Activated CD8-positive, alpha-beta T cell treated with anti-CD3 and anti-CD28 coated beads, Interleukin-2, amount 10 ng/mL, durations not matched to agents 7 days and 5 days (primary cell): ENCODE measurements around the gene PCDHB11. TPM values are rescaled to one million over a fixed set of nuclear protein-coding genes. Genes with fewer than 3 reads are reported as not detected.
A peak's percentile ranks its signal among the peaks of the same experiment; 100 is the strongest.
"Not testable (repeated sequence)": the region's sequence is repeated elsewhere in the genome, so short reads cannot be mapped to it uniquely, and the experiment has no call there.

Experiments used
- ATAC-seq: fragments of 150-1000 bp; cut with Tn5 transposase; one replicate; pipeline ENCODE4 v1.10.0; 2021; ENCODE audit warnings: moderate library complexity
- CTCF ChIA-PET: fragments of 350-600 bp; sonication (Branson Sonifier 250); formaldehyde crosslinking; loops from one replicate; lab custom pipeline; 2021; ENCODE audit warnings: antibody characterized with exemption; lab: Charles Lee
- POLR2A ChIA-PET: fragments of 350-600 bp; sonication (Branson Sonifier 250); formaldehyde crosslinking; loops from one replicate; lab custom pipeline; 2021; ENCODE audit warnings: antibody characterized with exemption; lab: Charles Lee
- DNase-seq: peaks from one replicate; pipeline ENCODE4 v3.0.0-alpha.2; 2020
- H3K27ac Mint-ChIP-seq: one replicate; pipeline ENCODE4 v1.8.0; 2021; ENCODE audit warnings: mild to moderate bottlenecking, mixed read lengths
- H3K27me3 Mint-ChIP-seq: one replicate; pipeline ENCODE4 v1.8.0; 2021; ENCODE audit warnings: low read depth, mixed read lengths
- H3K36me3 Mint-ChIP-seq: one replicate; pipeline ENCODE4 v1.8.0; 2021; ENCODE audit warnings: low read depth, mixed read lengths
- H3K4me1 Mint-ChIP-seq: one replicate; pipeline ENCODE4 v1.8.0; 2021; ENCODE audit warnings: low read depth, mixed read lengths
- H3K4me3 Mint-ChIP-seq: one replicate; pipeline ENCODE4 v1.8.0; 2021; ENCODE audit warnings: mild to moderate bottlenecking, mixed read lengths
- H3K9me3 Mint-ChIP-seq: one replicate; pipeline ENCODE4 v1.8.0; 2022; ENCODE audit warnings: mixed read lengths; ENCODE audit not compliant: insufficient read depth
- total RNA-seq, 2 experiments: library from RNA; stranded (reverse); gene quantifications; one replicate each; pipeline ENCODE4 v1.2.3, GENCODE V29; 2021

PCDHB11 gene
- not detected for total RNA-seq

DNA sequence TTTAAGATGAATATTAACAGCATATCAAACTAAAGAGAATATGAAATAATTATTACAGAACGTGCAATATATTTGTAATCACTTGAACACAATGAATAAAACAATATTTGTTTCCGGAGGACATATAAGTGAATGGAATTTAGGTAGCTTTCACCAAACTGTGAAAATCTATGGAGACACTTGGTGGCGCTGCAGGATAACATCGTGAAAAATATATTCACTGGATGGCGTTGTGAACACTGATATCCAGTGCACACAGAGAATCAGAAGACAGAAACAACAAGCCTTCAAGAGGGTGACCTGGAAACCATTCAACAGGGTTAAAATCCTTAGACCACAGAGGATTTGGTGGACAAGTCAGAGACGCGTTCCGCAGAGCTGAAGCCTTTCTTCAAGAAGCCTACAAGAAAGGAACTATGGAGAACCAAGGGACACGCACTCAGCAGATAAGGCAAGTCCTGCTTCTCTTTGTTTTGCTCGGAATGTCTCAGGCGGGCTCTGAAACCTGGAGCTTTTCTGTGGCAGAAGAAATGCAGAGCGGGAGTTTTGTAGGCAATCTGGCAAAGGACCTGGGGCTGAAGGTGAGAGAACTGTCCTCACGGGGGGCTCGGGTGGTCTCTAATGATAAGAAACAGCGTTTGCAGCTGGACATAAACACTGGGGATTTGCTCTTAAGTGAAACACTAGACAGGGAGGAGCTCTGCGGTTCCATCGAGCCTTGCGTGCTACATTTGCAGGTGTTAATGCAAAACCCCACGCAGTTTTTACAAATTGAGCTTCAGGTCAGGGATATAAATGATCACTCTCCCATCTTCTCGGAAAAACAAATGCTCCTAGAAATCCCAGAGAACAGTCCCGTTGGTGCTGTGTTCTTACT lies at the start of gene PCDHB11:
TSS of gene PCDHB11 (plus strand) at position 269 of the 877 bp plus-strand sequence. CDS start at position 417, 148 bp downstream.
- ChIA-PET CTCF (interaction anchor here (1.5 kb wide), 1 partner anchor 34 kb away, joined by 3 read pairs; no protein-coding TSS in a partner anchor), POLR2A (no interaction called here)
- no peaks in the 10 kb centered on the region for H3K27me3 Mint-ChIP-seq
- H3K36me3 Mint-ChIP-seq, result no peaks in the 10 kb centered on the region
- H3K4me1 Mint-ChIP-seq, result no peaks in the 10 kb centered on the region
- no peak within 1 kb of the TSS for H3K4me3 Mint-ChIP-seq
- H3K27ac Mint-ChIP-seq, result no peak within 1 kb of the TSS
- ATAC-seq (no peak), DNase-seq (no peak)
- H3K9me3 Mint-ChIP-seq, result peaks cover 17% of the 10 kb centered on the region

DNA sequence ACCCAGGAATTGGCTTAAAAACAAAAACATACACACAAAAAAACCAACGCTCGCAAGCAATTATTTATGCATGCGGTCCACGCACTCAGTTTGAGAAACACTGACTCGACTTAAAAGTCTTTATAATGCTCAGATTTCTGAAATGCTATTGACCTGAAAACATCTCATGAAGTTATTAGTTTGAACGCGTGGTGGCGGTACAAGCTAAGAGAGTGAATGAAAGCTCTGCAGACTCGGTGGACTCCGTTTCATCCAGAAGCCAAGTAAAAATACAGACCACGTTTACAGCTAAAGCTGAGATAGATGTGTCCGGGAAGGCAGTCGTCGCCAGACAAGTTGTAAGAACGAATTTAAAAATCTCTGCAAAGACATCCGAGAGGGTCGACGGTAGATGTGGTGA lies 49.6 kb upstream of the PCDHB11 start, which contains the start of gene PCDHB6:
TSS of gene PCDHB6 (plus strand) at position 246 of the 400 bp plus-strand sequence. CDS start 201 bp downstream, outside the sequence.
- Mint-ChIP-seq H3K9me3 (peaks cover 16% of the 10 kb centered on the region), H3K27ac (no peak within 1 kb of the TSS), H3K36me3 (peaks cover 5% of the 10 kb centered on the region), H3K4me3 (no peak within 1 kb of the TSS), H3K4me1 (no peaks in the 10 kb centered on the region), H3K27me3 (no peaks in the 10 kb centered on the region)
- POLR2A ChIA-PET, result no interaction called here
- CTCF ChIA-PET, result no interaction called here
- DNase-seq, result no peak
- ATAC-seq, result no peak

DNA sequence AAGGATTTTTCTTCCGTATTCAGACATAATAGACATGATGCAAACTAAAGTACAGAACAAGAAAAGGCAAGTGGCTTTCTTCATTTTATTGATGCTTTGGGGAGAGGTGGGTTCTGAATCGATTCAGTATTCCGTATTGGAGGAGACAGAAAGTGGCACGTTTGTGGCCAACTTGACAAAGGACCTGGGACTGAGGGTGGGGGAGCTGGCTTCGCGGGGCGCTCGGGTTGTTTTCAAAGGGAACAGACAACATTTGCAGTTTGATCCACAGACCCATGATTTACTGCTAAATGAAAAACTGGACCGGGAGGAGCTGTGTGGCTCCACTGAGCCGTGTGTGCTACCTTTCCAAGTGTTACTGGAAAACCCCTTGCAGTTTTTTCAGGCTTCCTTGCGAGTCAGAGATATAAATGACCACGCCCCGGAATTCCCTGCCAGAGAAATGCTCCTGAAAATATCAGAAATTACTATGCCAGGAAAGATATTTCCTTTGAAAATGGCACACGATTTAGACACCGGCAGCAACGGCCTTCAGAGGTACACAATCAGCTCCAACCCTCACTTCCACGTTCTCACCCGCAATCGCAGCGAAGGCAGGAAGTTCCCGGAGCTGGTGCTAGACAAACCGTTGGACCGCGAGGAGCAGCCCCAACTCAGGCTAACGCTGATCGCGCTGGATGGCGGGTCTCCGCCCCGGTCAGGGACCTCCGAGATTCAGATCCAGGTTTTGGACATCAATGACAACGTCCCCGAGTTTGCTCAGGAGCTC lies 49.0 kb upstream of the PCDHB11 start:
- H3K4me3 Mint-ChIP-seq, result no peak overlapping the region
- H3K4me1 Mint-ChIP-seq, result no peaks in the 10 kb centered on the region
- peaks cover 16% of the 10 kb centered on the region for H3K9me3 Mint-ChIP-seq
- ATAC-seq (no peak), DNase-seq (no peak)
- no peak overlapping the region for H3K27ac Mint-ChIP-seq
- peaks cover 5% of the 10 kb centered on the region for H3K36me3 Mint-ChIP-seq
- no peaks in the 10 kb centered on the region for H3K27me3 Mint-ChIP-seq
- CTCF ChIA-PET, result no interaction called here
- POLR2A ChIA-PET, result no interaction called here

DNA sequence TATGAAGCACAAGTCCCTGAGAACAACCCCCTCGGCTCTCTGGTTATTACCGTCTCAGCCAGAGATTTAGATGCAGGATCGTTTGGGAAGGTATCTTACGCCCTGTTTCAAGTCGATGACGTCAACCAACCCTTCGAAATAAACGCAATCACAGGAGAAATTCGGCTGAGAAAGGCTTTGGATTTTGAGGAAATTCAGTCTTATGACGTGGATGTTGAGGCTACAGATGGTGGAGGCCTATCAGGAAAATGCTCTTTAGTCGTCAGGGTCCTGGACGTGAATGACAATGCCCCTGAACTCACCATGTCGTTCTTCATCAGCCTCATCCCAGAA lies 48.5 kb upstream of the PCDHB11 start:
- Mint-ChIP-seq H3K36me3 (peaks cover 5% of the 10 kb centered on the region), H3K4me1 (no peaks in the 10 kb centered on the region), H3K9me3 (peaks cover 18% of the 10 kb centered on the region), H3K27me3 (peaks cover under 1% of the 10 kb centered on the region), H3K27ac (no peak overlapping the region), H3K4me3 (no peak overlapping the region)
- DNase-seq (no peak), ATAC-seq (no peak)
- ChIA-PET CTCF (no interaction called here), POLR2A (no interaction called here)

DNA sequence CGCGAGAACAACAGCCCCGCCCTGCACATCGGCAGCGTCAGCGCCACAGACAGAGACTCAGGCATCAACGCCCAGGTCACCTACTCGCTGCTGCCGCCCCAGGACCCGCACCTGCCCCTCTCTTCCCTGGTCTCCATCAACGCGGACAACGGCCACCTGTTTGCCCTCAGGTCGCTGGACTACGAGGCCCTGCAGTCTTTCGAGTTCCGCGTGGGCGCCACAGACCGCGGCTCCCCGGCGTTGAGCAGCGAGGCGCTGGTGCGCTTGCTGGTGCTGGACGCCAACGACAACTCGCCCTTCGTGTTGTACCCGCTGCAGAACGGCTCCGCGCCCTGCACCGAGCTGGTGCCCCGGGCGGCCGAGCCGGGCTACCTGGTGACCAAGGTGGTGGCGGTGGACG lies 47.8 kb upstream of the PCDHB11 start:
- H3K4me3 Mint-ChIP-seq, H3K27me3 Mint-ChIP-seq, CTCF ChIA-PET, ATAC-seq, H3K4me1 Mint-ChIP-seq, DNase-seq, H3K36me3 Mint-ChIP-seq, POLR2A ChIA-PET: not testable (repeated sequence)
- Mint-ChIP-seq H3K9me3 (peaks cover 25% of the 10 kb centered on the region), H3K27ac (peak overlapping the region; percentile 55)

DNA sequence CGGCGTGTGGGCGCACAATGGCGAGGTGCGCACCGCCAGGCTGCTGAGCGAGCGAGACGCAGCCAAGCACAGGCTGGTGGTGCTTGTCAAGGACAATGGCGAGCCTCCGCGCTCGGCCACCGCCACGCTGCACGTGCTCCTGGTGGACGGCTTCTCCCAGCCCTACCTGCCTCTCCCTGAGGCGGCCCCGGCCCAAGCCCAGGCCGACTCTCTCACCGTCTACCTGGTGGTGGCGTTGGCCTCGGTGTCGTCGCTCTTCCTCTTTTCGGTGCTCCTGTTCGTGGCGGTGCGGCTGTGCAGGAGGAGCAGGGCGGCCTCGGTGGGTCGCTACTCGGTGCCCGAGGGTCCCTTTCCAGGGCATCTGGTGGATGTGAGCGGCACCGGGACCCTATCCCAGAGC lies 47.3 kb upstream of the PCDHB11 start:
- H3K27me3 Mint-ChIP-seq, POLR2A ChIA-PET, ATAC-seq, H3K4me1 Mint-ChIP-seq, H3K4me3 Mint-ChIP-seq, CTCF ChIA-PET, DNase-seq, H3K36me3 Mint-ChIP-seq, H3K27ac Mint-ChIP-seq: not testable (repeated sequence)
- peaks cover 30% of the 10 kb centered on the region for H3K9me3 Mint-ChIP-seq

DNA sequence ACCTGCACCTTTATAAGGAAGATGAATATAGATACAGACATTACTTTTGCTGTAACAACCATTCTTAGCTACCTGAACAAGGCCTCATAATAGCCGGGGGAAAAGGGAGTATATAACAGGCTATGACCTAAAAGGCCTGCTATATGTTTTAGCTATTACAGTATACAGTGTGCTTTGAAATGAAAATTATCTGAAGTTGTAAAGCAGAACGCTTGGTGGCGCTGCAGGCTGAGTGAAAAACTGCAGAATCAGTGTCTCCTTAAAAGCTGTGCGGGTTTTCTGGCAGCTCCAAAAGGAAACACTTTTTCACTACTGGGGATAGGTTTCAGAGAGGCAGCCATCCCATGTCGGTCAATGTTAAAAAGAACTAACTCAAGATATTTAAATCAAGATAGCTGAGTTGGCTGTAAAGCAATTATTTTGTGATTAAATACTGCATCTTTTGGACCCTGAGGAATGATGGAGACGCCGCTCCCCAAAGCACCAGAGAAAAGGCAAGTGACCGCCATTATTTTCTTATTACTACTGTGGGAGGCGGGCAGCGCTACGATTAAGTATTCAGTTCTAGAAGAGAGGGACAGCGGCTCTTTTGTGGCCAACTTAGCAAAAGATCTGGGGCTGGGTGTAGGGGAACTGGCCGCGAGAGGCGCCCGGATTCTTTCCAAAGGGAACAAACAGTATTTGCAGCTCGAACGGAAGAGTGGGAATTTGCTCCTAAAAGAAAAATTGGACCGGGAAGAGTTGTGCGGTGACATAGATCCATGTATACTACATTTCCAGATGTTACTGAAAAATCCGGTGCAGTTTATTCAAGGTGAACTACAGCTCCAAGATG lies 43.7 kb upstream of the PCDHB11 start:
- POLR2A ChIA-PET, result no interaction called here
- ATAC-seq (no peak), DNase-seq (no peak)
- Mint-ChIP-seq H3K9me3 (peaks cover 36% of the 10 kb centered on the region), H3K4me1 (no peaks in the 10 kb centered on the region), H3K27ac (no peak overlapping the region), H3K4me3 (no peak overlapping the region), H3K36me3 (peaks cover 5% of the 10 kb centered on the region), H3K27me3 (peaks cover 3% of the 10 kb centered on the region)
- CTCF ChIA-PET, result no interaction called here

DNA sequence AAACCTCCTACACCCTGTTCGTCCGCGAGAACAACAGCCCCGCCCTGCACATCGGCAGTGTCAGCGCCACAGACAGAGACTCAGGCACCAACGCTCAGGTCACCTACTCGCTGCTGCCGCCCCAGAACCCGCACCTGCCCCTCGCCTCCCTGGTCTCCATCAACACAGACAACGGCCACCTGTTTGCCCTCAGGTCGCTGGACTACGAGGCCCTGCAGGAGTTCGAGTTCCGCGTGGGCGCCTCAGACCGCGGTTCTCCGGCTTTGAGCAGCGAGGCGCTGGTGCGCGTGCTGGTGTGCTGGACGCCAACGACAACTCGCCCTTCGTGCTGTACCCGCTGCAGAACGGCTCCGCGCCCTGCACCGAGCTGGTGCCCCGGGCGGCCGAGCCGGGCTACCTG lies 42.1 kb upstream of the PCDHB11 start:
- H3K36me3 Mint-ChIP-seq, ATAC-seq, H3K27ac Mint-ChIP-seq, H3K4me1 Mint-ChIP-seq, DNase-seq, H3K4me3 Mint-ChIP-seq, POLR2A ChIA-PET, CTCF ChIA-PET, H3K27me3 Mint-ChIP-seq: not testable (repeated sequence)
- H3K9me3 Mint-ChIP-seq, result peaks cover 29% of the 10 kb centered on the region

DNA sequence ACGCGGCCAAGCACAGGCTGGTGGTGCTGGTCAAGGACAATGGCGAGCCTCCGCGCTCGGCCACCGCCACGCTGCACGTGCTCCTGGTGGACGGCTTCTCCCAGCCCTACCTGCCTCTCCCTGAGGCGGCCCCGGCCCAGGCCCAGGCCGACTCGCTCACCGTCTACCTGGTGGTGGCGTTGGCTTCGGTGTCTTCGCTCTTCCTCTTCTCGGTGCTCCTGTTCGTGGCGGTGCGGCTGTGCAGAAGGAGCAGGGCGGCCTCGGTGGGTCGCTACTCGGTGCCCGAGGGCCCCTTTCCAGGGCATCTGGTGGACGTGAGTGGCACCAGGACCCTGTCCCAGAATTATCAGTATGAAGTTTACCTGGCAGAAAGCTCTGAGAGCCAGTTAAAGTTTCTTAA lies 41.5 kb upstream of the PCDHB11 start:
- POLR2A ChIA-PET, CTCF ChIA-PET: not testable (repeated sequence)

DNA sequence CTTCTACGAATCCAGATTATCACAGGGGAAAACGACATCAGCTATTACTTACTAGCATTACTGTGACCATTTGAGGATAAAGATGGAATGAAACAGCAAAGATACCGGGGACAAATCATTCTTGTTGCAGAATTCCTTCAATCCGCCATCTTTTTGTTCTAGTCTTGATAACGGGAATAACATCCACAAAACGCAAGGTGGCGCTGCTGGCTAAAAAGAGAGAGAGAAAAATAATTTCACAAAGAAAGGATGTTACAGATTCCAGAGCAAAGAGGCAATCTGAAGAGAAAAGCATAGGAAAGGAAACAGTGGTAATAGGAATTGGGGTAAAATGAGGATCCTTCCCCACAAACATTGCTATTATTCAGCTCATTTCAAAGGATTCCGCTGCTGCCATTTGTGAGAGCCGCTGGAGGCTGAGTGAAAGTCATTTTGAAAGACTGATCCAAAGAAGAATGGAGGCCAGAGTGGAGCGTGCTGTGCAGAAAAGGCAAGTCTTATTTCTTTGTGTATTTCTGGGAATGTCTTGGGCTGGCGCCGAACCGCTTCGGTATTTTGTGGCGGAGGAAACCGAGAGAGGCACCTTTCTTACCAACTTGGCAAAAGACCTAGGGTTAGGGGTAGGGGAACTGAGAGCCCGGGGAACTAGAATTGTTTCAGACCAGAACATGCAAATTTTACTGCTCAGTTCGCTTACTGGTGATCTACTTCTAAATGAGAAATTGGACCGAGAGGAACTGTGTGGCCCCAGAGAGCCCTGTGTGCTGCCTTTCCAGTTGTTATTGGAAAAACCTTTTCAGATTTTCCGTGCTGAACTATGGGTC lies 26.8 kb upstream of the PCDHB11 start, which contains the start of gene PCDHB7:
TSS of gene PCDHB7 (plus strand) at position 264 of the 824 bp plus-strand sequence. CDS start at position 456, 192 bp downstream.
- no peak within 1 kb of the TSS for H3K27ac Mint-ChIP-seq
- ChIA-PET CTCF (no interaction called here), POLR2A (no interaction called here)
- no peaks in the 10 kb centered on the region for H3K4me1 Mint-ChIP-seq
- H3K4me3 Mint-ChIP-seq, result no peak within 1 kb of the TSS
- H3K9me3 Mint-ChIP-seq, result peaks cover 19% of the 10 kb centered on the region
- no peaks in the 10 kb centered on the region for H3K36me3 Mint-ChIP-seq
- DNase-seq, result peak; percentile 33
- H3K27me3 Mint-ChIP-seq, result peaks cover 3% of the 10 kb centered on the region
- no peak for ATAC-seq

More for the DNA sequence above, 41.5 kb upstream of the PCDHB11 start:
- H3K27ac Mint-ChIP-seq, DNase-seq, H3K4me1 Mint-ChIP-seq, H3K4me3 Mint-ChIP-seq, H3K36me3 Mint-ChIP-seq, ATAC-seq, H3K27me3 Mint-ChIP-seq: not testable (repeated sequence)
- H3K9me3 Mint-ChIP-seq, result peaks cover 29% of the 10 kb centered on the region
